Fibroblast of the aortic adventitia (primary cell): ENCODE data around the gene CCDC142. TPM values are rescaled to one million over a fixed set of nuclear protein-coding genes. Genes with fewer than 3 reads are reported as not detected.

Experiments
- DNase-seq: peaks from one replicate; pipeline ENCODE4 v3.0.0-alpha.2; 2010; ENCODE audit warnings: low read depth
- H3K4me3 ChIP-seq: 2 replicates; pipeline ENCODE4 v1.5.1; 2011; ENCODE audit warnings: low read depth, mild to moderate bottlenecking, control low read depth, low read length, moderate library complexity
- total RNA-seq: library from RNA; depleted of rRNA; stranded (reverse); fragments of >200 nt; gene quantifications from 2 replicates; pipeline ENCODE4 v1.2.3, GENCODE V29; 2012; ENCODE audit warnings: low replicate concordance
- TF ChIP-seq, protein P1 (sequence below): IDR thresholded peaks from 2 replicates; pipeline ENCODE4 v1.5.1; 2011; ENCODE audit warnings: mild to moderate bottlenecking, low read length, control low read depth, inconsistent platforms; ENCODE audit not compliant: insufficient read depth

The CCDC142 gene
- total RNA-seq, 1 donor, result 27.7 TPM

DNA sequence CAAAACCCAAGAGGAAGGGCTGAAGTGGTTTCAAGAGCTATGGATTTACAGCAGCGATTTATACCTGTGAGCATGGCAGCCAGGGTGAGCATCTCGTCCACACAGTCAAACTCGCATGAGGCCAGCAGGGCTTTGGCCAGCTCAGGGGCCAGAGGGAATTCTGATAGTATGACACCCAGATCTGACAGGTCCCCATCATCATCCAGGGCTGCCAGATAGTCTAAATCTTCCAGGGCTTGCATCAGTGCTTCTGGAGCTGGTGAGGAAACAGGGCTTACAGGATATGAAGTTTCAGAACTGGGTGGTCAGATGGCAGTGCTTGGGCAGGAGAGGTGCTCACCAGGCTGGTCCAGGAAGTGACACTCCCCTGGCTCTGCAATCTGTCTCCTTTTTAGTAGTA lies 39.7 kb upstream of the CCDC142 start:
- DNase-seq, result no peak
- TF ChIP-seq, protein P1, sequence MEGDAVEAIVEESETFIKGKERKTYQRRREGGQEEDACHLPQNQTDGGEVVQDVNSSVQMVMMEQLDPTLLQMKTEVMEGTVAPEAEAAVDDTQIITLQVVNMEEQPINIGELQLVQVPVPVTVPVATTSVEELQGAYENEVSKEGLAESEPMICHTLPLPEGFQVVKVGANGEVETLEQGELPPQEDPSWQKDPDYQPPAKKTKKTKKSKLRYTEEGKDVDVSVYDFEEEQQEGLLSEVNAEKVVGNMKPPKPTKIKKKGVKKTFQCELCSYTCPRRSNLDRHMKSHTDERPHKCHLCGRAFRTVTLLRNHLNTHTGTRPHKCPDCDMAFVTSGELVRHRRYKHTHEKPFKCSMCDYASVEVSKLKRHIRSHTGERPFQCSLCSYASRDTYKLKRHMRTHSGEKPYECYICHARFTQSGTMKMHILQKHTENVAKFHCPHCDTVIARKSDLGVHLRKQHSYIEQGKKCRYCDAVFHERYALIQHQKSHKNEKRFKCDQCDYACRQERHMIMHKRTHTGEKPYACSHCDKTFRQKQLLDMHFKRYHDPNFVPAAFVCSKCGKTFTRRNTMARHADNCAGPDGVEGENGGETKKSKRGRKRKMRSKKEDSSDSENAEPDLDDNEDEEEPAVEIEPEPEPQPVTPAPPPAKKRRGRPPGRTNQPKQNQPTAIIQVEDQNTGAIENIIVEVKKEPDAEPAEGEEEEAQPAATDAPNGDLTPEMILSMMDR, result no peak
- no peak overlapping the region for H3K4me3 ChIP-seq

- no peak overlapping the region for H3K4me3 ChIP-seq
- DNase-seq, result no peak
- TF ChIP-seq, protein P1, result no peak
Observed at GRCh38 chr2:74516650-74517049, 33.9 kb upstream of the CCDC142 start.

DNA sequence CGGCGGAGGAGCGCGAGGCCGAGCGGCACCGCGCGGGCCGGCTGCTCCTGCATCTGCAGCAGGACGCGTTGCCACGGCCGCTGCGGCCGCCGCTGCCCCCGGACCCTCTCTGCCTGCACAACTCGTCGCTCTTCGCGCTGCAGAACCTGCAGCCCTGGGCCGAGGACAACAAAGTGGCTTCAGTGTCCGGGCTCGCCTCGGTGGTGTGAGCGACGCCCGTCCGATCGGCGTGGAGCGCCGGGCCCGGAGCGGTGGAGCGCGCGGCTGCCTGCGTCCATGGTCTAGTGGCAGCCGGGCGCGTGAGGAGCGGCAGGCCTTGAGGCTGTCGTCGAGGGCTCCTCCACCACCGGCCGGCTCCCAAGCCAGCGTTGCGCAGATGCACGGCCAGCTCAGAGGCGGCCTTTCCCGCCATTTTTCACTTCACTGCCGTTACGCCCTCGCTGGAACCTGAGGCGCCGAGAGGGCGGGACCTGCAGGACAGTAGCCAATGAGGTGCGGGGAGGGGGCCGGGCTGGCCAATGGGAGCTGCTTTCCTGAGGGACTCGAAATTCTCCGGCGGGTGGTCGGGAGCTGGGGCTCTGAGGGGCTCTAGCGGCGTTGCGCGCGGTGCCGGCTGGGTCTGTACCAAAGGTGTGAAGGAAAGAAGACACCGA lies 33.3 kb upstream of the CCDC142 start:
- TF ChIP-seq, protein P1, result no peak
- DNase-seq, result no peak
- no peak overlapping the region for H3K4me3 ChIP-seq

GRCh38 chr2:74515271-74515980 lies 32.6 kb upstream of the CCDC142 start:
- no peak overlapping the region for H3K4me3 ChIP-seq
- TF ChIP-seq, protein P1, result no peak
- no peak for DNase-seq

DNA sequence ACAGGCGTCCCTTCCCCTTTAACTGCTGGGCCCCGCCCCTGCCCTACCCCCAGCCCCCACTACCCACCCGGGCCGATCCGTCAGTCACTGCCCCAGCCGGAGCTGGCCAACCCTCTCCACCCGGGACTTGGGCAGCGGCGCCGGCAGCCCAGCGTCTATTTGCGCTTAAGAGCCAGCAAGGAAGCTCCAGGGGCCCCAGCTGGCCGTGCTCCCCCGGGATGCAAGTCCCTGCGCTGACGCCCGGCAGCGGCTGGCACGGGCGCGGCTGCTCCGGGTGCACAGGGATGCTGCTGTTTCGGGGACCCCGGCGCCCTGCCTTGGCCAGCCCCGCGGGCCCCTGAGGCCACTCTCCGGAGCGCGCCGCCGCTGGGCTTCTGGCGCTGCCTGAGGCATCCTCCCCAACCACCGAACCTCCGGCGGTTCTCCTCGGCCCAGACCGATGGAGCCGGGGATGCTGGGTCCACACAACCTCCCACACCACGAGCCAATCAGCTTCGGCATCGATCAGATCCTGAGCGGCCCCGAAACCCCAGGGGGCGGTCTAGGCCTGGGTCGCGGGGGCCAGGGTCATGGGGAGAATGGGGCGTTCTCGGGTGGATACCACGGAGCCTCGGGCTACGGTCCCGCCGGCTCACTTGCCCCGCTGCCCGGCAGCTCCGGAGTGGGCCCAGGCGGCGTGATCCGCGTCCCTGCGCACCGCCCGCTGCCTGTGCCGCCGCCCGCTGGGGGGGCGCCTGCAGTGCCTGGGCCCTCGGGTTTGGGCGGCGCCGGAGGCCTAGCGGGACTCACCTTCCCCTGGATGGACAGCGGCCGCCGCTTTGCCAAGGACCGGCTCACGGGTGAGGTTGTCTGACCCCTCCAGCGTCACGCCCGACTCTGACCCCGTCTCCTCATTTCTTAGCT lies 31.8 kb upstream of the CCDC142 start, which contains the start of gene TLX2:
Gene TLX2 (plus strand): TSS at position 83 of the 903 bp plus-strand sequence. CDS start 357 bp downstream, at position 440.
- no peak within 1 kb of the TSS for H3K4me3 ChIP-seq
- DNase-seq, result no peak

More for the DNA sequence above, 31.8 kb upstream of the CCDC142 start, which contains the start of gene TLX2:
- TF ChIP-seq, protein P1, result no peak
